B cell (primary cell): Measurements from ENCODE around the gene CLIP2. TPM values are rescaled to one million over a fixed set of nuclear protein-coding genes. Genes with fewer than 3 reads are reported as not detected.

ENCODE experiments used
- ATAC-seq: fragments of 200-7000 bp; cut with Tn5 transposase; one replicate; pipeline ENCODE4 v1.10.0; 2021; ENCODE audit warnings: low read depth, mild to moderate bottlenecking, moderate number of reproducible peaks, moderate library complexity
- CTCF ChIA-PET: fragments of 350-600 bp; sonication (Branson Sonifier 250); formaldehyde crosslinking; loops from one replicate; lab custom pipeline; 2021; ENCODE audit warnings: antibody characterized with exemption, inconsistent platforms; lab: Charles Lee
- POLR2A ChIA-PET: fragments of 350-600 bp; sonication (Branson Sonifier 250); formaldehyde crosslinking; loops from one replicate; lab custom pipeline; 2021; ENCODE audit warnings: antibody characterized with exemption; lab: Charles Lee
- DNase-seq: peaks from one replicate; pipeline ENCODE4 v3.0.0; 2013
- H2AFZ ChIP-seq: 2 replicates; pipeline ENCODE4 v1.6.1; 2012; ENCODE audit warnings: mild to moderate bottlenecking, low read depth, low read length; ENCODE audit not compliant: insufficient read depth, poor library complexity, severe bottlenecking
- H3K27ac ChIP-seq, 2 donors: 1 replicate in 1 of 2; 2 replicates in 1 of 2; pipeline ENCODE4 v1.5.1; 2012 to 2013; ENCODE audit warnings: low read length in 2 of 2, mild to moderate bottlenecking in 2 of 2, moderate library complexity in 1 of 2
- H3K27me3 ChIP-seq, 4 experiments: fragments of 200-600 bp in 1 of 4; sonication (generic) in 1 of 4; replicated peaks in 1 of 4; 1 replicate in 2 of 4; 2 replicates in 2 of 4; pipeline versions ENCODE4 v1.6.1 to v1.7.0; 2013 to 2016; ENCODE audit warnings: low read length in 3 of 4, mild to moderate bottlenecking in 2 of 4, mixed read lengths in 1 of 4, moderate library complexity in 1 of 4; ENCODE audit not compliant: insufficient read depth in 4 of 4, control insufficient read depth in 3 of 4; ENCODE audit errors: control extremely low read depth in 1 of 4
- H3K36me3 ChIP-seq, 2 experiments: replicated peaks in 1 of 2; 1 replicate in 1 of 2; 2 replicates in 1 of 2; pipeline versions ENCODE4 v1.6.1 to v1.7.1; 2013; ENCODE audit warnings: low read length in 1 of 2; ENCODE audit not compliant: insufficient read depth in 2 of 2, control insufficient read depth in 1 of 2; ENCODE audit errors: control extremely low read depth in 1 of 2, extremely low read depth in 1 of 2
- H3K4me1 ChIP-seq, 2 donors: fragments of 200-600 bp in 1 of 2; sonication (generic) in 1 of 2; 1 replicate in 1 of 2; 2 replicates in 1 of 2; pipeline versions ENCODE4 v1.5.1 to v1.6.1; 2013 to 2017; ENCODE audit warnings: low read length in 2 of 2; ENCODE audit not compliant: control insufficient read depth in 2 of 2, insufficient read depth in 2 of 2
- H3K4me2 ChIP-seq: replicated peaks from 2 replicates; pipeline ENCODE3; 2012; ENCODE audit warnings: mild to moderate bottlenecking, low read depth, low read length; ENCODE audit not compliant: poor library complexity, severe bottlenecking
- H3K4me3 ChIP-seq, 5 experiments: fragments of 200-600 bp in 1 of 5; sonication (generic) in 1 of 5; 1 replicate in 3 of 5; 2 replicates in 2 of 5; pipeline versions ENCODE4 v1.5.1 to v1.7.0; 2011 to 2016; ENCODE audit warnings: low read length in 4 of 5, mild to moderate bottlenecking in 4 of 5, low read depth in 2 of 5, control low read depth in 1 of 5, moderate library complexity in 1 of 5; ENCODE audit not compliant: insufficient read depth in 1 of 5; ENCODE audit errors: control extremely low read depth in 1 of 5, extremely low read depth in 1 of 5
- H3K79me2 ChIP-seq: fragments of 200-600 bp; sonication (generic); one replicate; pipeline ENCODE4 v1.6.0; 2016; ENCODE audit warnings: low read length; ENCODE audit not compliant: control insufficient read depth, insufficient read depth
- H3K9ac ChIP-seq: fragments of 200-600 bp; sonication (generic); 2 replicates; pipeline ENCODE4 v1.6.1; 2017; ENCODE audit warnings: mild to moderate bottlenecking, low read length, moderate library complexity
- H3K9me3 ChIP-seq, 3 donors: one replicate each; pipeline versions ENCODE4 v1.6.1 to v1.7.1; 2013; ENCODE audit warnings: low read length in 2 of 3; ENCODE audit not compliant: control insufficient read depth in 2 of 3, insufficient read depth in 1 of 3; ENCODE audit errors: control extremely low read depth in 1 of 3
- H4K20me1 ChIP-seq: 2 replicates; pipeline ENCODE4 v1.6.0; 2012; ENCODE audit warnings: mild to moderate bottlenecking, low read length; ENCODE audit not compliant: insufficient read depth, control insufficient read depth, poor library complexity, severe bottlenecking
- H3K27ac Mint-ChIP-seq: one replicate; pipeline ENCODE4 v1.8.0; 2021; ENCODE audit warnings: mixed read lengths
- H3K27me3 Mint-ChIP-seq: one replicate; pipeline ENCODE4 v1.8.0; 2021; ENCODE audit warnings: mixed read lengths
- H3K4me1 Mint-ChIP-seq: one replicate; pipeline ENCODE4 v1.8.0; 2021; ENCODE audit warnings: mixed read lengths
- H3K4me3 Mint-ChIP-seq: one replicate; pipeline ENCODE4 v1.8.0; 2021; ENCODE audit warnings: mixed read lengths
- H3K9me3 Mint-ChIP-seq: one replicate; pipeline ENCODE4 v1.8.0; 2022; ENCODE audit warnings: mixed read lengths; ENCODE audit not compliant: insufficient read depth
- EZH2 ChIP-seq: IDR thresholded peaks from 2 replicates; pipeline ENCODE4 v1.6.1; 2012; ENCODE audit warnings: borderline replicate concordance, low read depth, mild to moderate bottlenecking, moderate library complexity, low read length; ENCODE audit not compliant: insufficient read depth, poor library complexity, severe bottlenecking
- WGBS: methylation state at CpG from one replicate; pipeline ENCODE4 v1.1.5; 2013; ENCODE audit warnings: missing lambda C conversion rate; ENCODE audit not compliant: insufficient coverage; 5-methylcytosine and 5-hydroxymethylcytosine counted together
- intact Hi-C: fragments of 100-400 bp; cut with micrococcal nuclease; formaldehyde crosslinking; loops from one replicate; pipeline ENCODE4 v1.10.0; 2022
- polyA plus RNA-seq: library from polyadenylated mRNA; depleted of rRNA; stranded (reverse); fragments of >200 nt; gene quantifications from 2 replicates; pipeline ENCODE4 v1.2.3, GENCODE V29; 2012
- total RNA-seq, 2 donors: library from RNA; stranded (reverse); fragments of 120-200 nt in 1 of 2; gene quantifications; 1 replicate in 1 of 2; 2 replicates in 1 of 2; pipeline versions ENCODE4 v1.2.3 to v1.2.4, GENCODE V29; 2013 to 2022
- TF ChIP-seq, protein P1 (sequence below): fragments of 200-600 bp; IDR thresholded peaks from one replicate; pipeline ENCODE4 v1.8.0; 2022; ENCODE audit warnings: antibody characterized with exemption, mild to moderate bottlenecking

Gene CLIP2
- total and polyA plus RNA-seq, 2 donors (not counting 1 experiment from before 2014, with no cell fraction given), result 5.7 to 47.9 TPM

DNA sequence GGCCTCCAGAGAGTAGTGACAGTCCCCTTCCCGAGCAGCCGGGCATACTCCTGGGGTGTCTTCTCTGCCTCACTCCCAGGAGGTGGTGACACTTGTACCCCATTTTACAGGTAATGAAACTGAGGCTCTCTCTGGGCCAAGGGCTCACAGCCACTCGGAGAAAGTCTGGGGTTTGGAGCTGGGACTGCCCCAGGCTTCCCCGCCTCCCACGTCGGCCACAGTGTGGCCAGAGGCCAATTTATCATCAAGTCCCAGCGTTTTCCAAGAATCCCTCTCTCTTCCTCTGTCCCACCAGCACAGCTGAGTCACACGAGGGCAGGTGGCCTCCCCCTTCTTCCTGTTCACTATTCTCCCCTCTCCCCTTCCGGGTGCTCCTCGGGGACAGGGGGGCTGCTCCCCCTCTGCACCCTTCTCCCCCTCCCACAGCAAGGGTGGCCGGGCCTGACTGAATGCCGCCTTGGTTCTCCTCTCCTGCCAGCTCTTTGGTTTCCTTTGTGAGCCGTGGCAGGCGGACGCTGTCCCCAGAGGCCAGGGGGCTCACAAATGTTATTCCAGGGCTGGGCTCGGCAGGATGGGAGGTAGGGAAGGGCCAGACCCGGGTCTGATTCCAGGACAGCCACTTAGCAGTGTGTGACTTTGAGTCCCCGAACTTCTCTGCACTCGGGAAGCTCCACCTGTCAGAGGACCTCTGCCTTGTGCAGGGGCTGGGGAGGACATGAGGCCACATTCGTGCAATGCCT, 17.7 kb downstream of the CLIP2 start:
- Histone ChIP-seq H4K20me1 (peaks cover 8% of the 10 kb centered on the region), H3K4me1 (peaks cover 15 to 17% of the 10 kb centered on the region in 2 donors), H3K36me3 (no peaks in the 10 kb centered on the region), H3K27me3 (peaks cover 0 to 5% (median 0%) of the 10 kb centered on the region in 4 experiments), H3K4me3 (peak overlapping the region in 4 of 5 experiments; percentile 22 to 42 (median 29)), H3K4me2 (peak overlapping the region; percentile 60), H3K9ac (peak overlapping the region; percentile 48), H3K27ac (no peak overlapping the region), H3K9me3 (peaks cover 0 to 5% (median 0%) of the 10 kb centered on the region in 3 donors), H2AFZ (peak overlapping the region; percentile 57), H3K79me2 (peaks cover 70% of the 10 kb centered on the region)
- Mint-ChIP-seq H3K27me3 (no peaks in the 10 kb centered on the region), H3K4me3 (peak overlapping the region; percentile 69), H3K9me3 (no peaks in the 10 kb centered on the region), H3K4me1 (peaks cover 31% of the 10 kb centered on the region), H3K27ac (peak overlapping the region; percentile 50)
- ChIA-PET POLR2A (interaction anchor here (0.6 to 1.1 kb wide), 2 partner anchors 32 to 56 kb away, joined by 3 to 5 read pairs; no protein-coding TSS in a partner anchor), CTCF (no interaction called here)
- no peak for TF ChIP-seq EZH2
- TF ChIP-seq, protein P1, sequence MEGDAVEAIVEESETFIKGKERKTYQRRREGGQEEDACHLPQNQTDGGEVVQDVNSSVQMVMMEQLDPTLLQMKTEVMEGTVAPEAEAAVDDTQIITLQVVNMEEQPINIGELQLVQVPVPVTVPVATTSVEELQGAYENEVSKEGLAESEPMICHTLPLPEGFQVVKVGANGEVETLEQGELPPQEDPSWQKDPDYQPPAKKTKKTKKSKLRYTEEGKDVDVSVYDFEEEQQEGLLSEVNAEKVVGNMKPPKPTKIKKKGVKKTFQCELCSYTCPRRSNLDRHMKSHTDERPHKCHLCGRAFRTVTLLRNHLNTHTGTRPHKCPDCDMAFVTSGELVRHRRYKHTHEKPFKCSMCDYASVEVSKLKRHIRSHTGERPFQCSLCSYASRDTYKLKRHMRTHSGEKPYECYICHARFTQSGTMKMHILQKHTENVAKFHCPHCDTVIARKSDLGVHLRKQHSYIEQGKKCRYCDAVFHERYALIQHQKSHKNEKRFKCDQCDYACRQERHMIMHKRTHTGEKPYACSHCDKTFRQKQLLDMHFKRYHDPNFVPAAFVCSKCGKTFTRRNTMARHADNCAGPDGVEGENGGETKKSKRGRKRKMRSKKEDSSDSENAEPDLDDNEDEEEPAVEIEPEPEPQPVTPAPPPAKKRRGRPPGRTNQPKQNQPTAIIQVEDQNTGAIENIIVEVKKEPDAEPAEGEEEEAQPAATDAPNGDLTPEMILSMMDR, result no peak
- intact Hi-C loops, result no loop called here
- DNase-seq (no peak), ATAC-seq (peak; percentile 28)
- WGBS, result 12% methylated on average over 18 of the region's 20 CpGs
